ENCODE results near the gene TTLL13. TPM values are rescaled to one million over a fixed set of nuclear protein-coding genes. Genes with fewer than 3 reads are reported as not detected.

TTLL13 gene
- total and polyA plus RNA-seq, 9 of the 15 experiments (the other 6 are each of a cell fraction or from before 2014, with no cell fraction given): 0.05 to 0.24 (median 0.11) TPM; not detected in 1

- ChIA-PET POLR2A (interaction anchor here (0.6 to 1.0 kb wide), 7 partner anchors 8 to 608 kb away, joined by 3 to 4 read pairs (median 3); partner anchors contain the start of gene TTLL13), CTCF (ENCODE audit: low intra/inter-chr PET ratio) (no interaction called here)
- Histone ChIP-seq H2AFZ (ENCODE audit: low read depth, low read length) (peak within 1 kb of the TSS; percentile 93), H3K9ac (ENCODE audit: insufficient read depth in 1 of 2, low read depth in 2 of 2, low read length in 2 of 2) (peak within 1 kb of the TSS; percentile 83 to 90), H3K27ac (ENCODE audit: extremely low read depth, low read depth, low read length) (peak within 1 kb of the TSS; percentile 86), H3K4me2 (ENCODE audit: insufficient read depth, low read length) (peak within 1 kb of the TSS; percentile 91), H3K9me1 (ENCODE audit: control insufficient read depth, insufficient read depth, low read length) (no peaks in the 10 kb centered on the region), H3K9me3 (replicated peaks; ENCODE audit: control insufficient read depth, insufficient read depth, low read depth, low read length) (no peaks in the 10 kb centered on the region), H4K20me1 (replicated peaks; ENCODE audit: control insufficient read depth, insufficient read depth, low read length) (no peaks in the 10 kb centered on the region; the same call in 1 of the 2 replicates), H3K36me3 (ENCODE audit: control insufficient read depth, insufficient read depth, low read length) (peaks cover 28% of the 10 kb centered on the region), H3K4me3 (peak within 1 kb of the TSS; percentile 64), H3K79me2 (ENCODE audit: control insufficient read depth, insufficient read depth, low read length) (peaks cover 60% of the 10 kb centered on the region), H3K4me1 (replicated peaks in 1 of 2; ENCODE audit: control insufficient read depth in 2 of 2, insufficient read depth in 2 of 2, low read length in 2 of 2) (peaks cover 14 to 18% of the 10 kb centered on the region in 2 experiments), H3K27me3 (ENCODE audit: control insufficient read depth in 2 of 2, insufficient read depth in 2 of 2, low read length in 2 of 2) (no peaks in the 10 kb centered on the region)
- DNase-seq (ENCODE audit: extremely low read depth in 1 of 4, low spot score in 3 of 4): peak; percentile 89 to 94 (median 91)
- peak; percentile 95 for ATAC-seq
- WGBS (ENCODE audit: insufficient coverage, low coverage, missing lambda C conversion rate): under 1% methylated on average over 56 of the region's 59 CpGs
- FAIRE-seq: peak; percentile 93
- BruUV-seq (replicated peaks): no TSS peak
- in situ Hi-C loops (cut with MboI) (loop anchor here (5.0 kb wide), 1 partner anchor 113 kb away; no protein-coding TSS in a partner anchor), intact Hi-C loops (cut with micrococcal nuclease) (loop anchor here (2.0 kb wide), 1 partner anchor 31 kb away; the partner anchor contains the start of gene GDPGP1)
- TF ChIP-seq NEUROD1 (IDR thresholded peaks at IDR 0.05; ENCODE audit: borderline replicate concordance, low read depth, low read length, partially characterized antibody): peak; percentile 38
- peak; percentile 78 to 80 for TF ChIP-seq NRF1 (conservative IDR thresholded peaks at IDR 0.05 in 1 of 2, IDR thresholded peaks at IDR 0.05 in 1 of 2)
- peak; percentile 62 for TF ChIP-seq ZNF644 (tag; IDR thresholded peaks at IDR 0.05; ENCODE audit: low read depth)
- TF ChIP-seq KAT7 (CRISPR knock-in tag; IDR thresholded peaks at IDR 0.05; ENCODE audit: borderline replicate concordance): peak; percentile 70
- TF ChIP-seq ARHGAP35 (IDR thresholded peaks at IDR 0.05; ENCODE audit: partially characterized antibody): no peak
- peak; percentile 81 to 84; a peak in 3 of 4 replicates for TF ChIP-seq ETV6 (IDR thresholded peaks at IDR 0.05; ENCODE audit: borderline replicate concordance in 1 of 2, low read depth in 2 of 2, low read length in 1 of 2)
- no peak for TF ChIP-seq ETV6 (CRISPR knock-in tag; IDR thresholded peaks at IDR 0.05; ENCODE audit: borderline replicate concordance)
- no peak; a peak in 1 of 4 replicates for TF ChIP-seq ARNT (IDR thresholded peaks at IDR 0.05)
- TF ChIP-seq BCLAF1 (IDR thresholded peaks at IDR 0.05; ENCODE audit: borderline replicate concordance in 1 of 2, control insufficient read depth in 1 of 2, low read depth in 2 of 2, low read length in 1 of 2): no peak
- TF ChIP-seq SMARCB1 (IDR thresholded peaks at IDR 0.05; ENCODE audit: insufficient read length, low read depth): no peak
- no peak for TF ChIP-seq ZFP1 (CRISPR knock-in tag; IDR thresholded peaks at IDR 0.05)
- TF ChIP-seq TAF7 (tag; IDR thresholded peaks at IDR 0.05): peak; percentile 93
- no peak for TF ChIP-seq PCBP2 (IDR thresholded peaks at IDR 0.05; ENCODE audit: low read depth, low read length, poor library complexity, severe bottlenecking)
- TF ChIP-seq, protein P1, sequence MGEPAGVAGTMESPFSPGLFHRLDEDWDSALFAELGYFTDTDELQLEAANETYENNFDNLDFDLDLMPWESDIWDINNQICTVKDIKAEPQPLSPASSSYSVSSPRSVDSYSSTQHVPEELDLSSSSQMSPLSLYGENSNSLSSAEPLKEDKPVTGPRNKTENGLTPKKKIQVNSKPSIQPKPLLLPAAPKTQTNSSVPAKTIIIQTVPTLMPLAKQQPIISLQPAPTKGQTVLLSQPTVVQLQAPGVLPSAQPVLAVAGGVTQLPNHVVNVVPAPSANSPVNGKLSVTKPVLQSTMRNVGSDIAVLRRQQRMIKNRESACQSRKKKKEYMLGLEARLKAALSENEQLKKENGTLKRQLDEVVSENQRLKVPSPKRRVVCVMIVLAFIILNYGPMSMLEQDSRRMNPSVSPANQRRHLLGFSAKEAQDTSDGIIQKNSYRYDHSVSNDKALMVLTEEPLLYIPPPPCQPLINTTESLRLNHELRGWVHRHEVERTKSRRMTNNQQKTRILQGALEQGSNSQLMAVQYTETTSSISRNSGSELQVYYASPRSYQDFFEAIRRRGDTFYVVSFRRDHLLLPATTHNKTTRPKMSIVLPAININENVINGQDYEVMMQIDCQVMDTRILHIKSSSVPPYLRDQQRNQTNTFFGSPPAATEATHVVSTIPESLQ (CRISPR knock-in tag; IDR thresholded peaks at IDR 0.05): no peak; the same call in 1 of the 2 replicates
- TF ChIP-seq MTA3 (IDR thresholded peaks at IDR 0.05; ENCODE audit: borderline replicate concordance): peak; percentile 87; the same call in 1 of the 2 replicates
- no peak for TF ChIP-seq ZNF143 (CRISPR knock-in tag; IDR thresholded peaks at IDR 0.05)
These were observed 16.1 kb downstream of the TTLL13 start, which contains the start of gene NGRN for GRCh38 chr15:90265271-90266060. Gene NGRN (plus strand): TSS chr15:90265672. CDS start chr15:90265713, 41 bp downstream.

Measured in K562 (cell line).